SU-DHL-6 (cell line): ENCODE measurements around the gene DROSHA.

Experiments
- H2AFZ ChIP-seq: fragments of 200-600 bp; sonication (generic); 2 replicates; pipeline ENCODE4 v1.6.1; 2014; ENCODE audit warnings: low read depth, mild to moderate bottlenecking, moderate library complexity, mixed read lengths, antibody characterized with exemption, low read length; ENCODE audit not compliant: severe bottlenecking
- H3F3A ChIP-seq: fragments of 200-600 bp; shearing (Covaris generic); 2 replicates; pipeline ENCODE4 v1.6.0; 2016; ENCODE audit warnings: antibody characterized with exemption, mild to moderate bottlenecking; ENCODE audit not compliant: insufficient read depth
- H3K27ac ChIP-seq: fragments of 200-600 bp; sonication (generic); 2 replicates; pipeline ENCODE4 v1.5.1; 2016; ENCODE audit warnings: low read depth, mild to moderate bottlenecking, low read length, moderate library complexity, mixed read lengths
- H3K27me3 ChIP-seq: fragments of 200-600 bp; sonication (generic), shearing (Covaris generic); 2 replicates; pipeline ENCODE4 v1.6.0; 2014; ENCODE audit warnings: mild to moderate bottlenecking, low read length
- H3K36me3 ChIP-seq: fragments of 200-600 bp; sonication (generic); 2 replicates; pipeline ENCODE4 v1.6.1; 2014; ENCODE audit warnings: mild to moderate bottlenecking, low read length, mixed read lengths
- H3K4me2 ChIP-seq: fragments of 300-600, 200-600 bp; shearing (Covaris generic), sonication (generic); 2 replicates; pipeline ENCODE4 v1.6.0; 2014; ENCODE audit warnings: low read length, low read depth, mild to moderate bottlenecking; ENCODE audit not compliant: poor library complexity, severe bottlenecking
- H3K4me3 ChIP-seq: fragments of 200-600 bp; sonication (generic); 2 replicates; pipeline ENCODE4 v1.5.1; 2014; ENCODE audit warnings: antibody characterized with exemption, low read length, mild to moderate bottlenecking, mixed read lengths; ENCODE audit not compliant: insufficient read depth, poor library complexity, severe bottlenecking
- H3K79me2 ChIP-seq: fragments of 200-600 bp; sonication (generic); 2 replicates; pipeline ENCODE4 v1.6.1; 2014; ENCODE audit warnings: mild to moderate bottlenecking, low read length, moderate library complexity; ENCODE audit not compliant: insufficient read depth
- H3K9ac ChIP-seq: fragments of 200-600 bp; sonication (generic); 2 replicates; pipeline ENCODE4 v1.7.0; 2014; ENCODE audit warnings: mild to moderate bottlenecking, low read length
- H3K9me2 ChIP-seq: fragments of 200-600 bp; sonication (generic); replicated peaks from 2 replicates; pipeline ENCODE4 v1.6.1; 2014; ENCODE audit warnings: low read length; ENCODE audit not compliant: insufficient read depth
- H3K9me3 ChIP-seq: fragments of 200-600 bp; sonication (generic); 2 replicates; pipeline ENCODE4 v1.6.1; 2014; ENCODE audit warnings: low read length, mixed read lengths; ENCODE audit not compliant: insufficient read depth
- H4K20me1 ChIP-seq: fragments of 200-600 bp; sonication (generic); 2 replicates; pipeline ENCODE4 v1.6.1; 2014; ENCODE audit warnings: low read depth, mild to moderate bottlenecking, antibody characterized with exemption, low read length, moderate library complexity, mixed read lengths
- CTCF ChIP-seq: fragments of 200-600 bp; sonication (generic); IDR thresholded peaks from one replicate; pipeline ENCODE4 v1.5.1; 2017; ENCODE audit warnings: antibody characterized with exemption, mild to moderate bottlenecking, low read length, moderate library complexity; ENCODE audit not compliant: insufficient read depth, poor library complexity, severe bottlenecking
- EZH2phosphoT487 ChIP-seq: fragments of 200-600 bp; sonication (generic), shearing (Covaris generic); conservative IDR thresholded peaks from 2 replicates; pipeline ENCODE4 v1.6.1; 2018; ENCODE audit warnings: mild to moderate bottlenecking, antibody characterized with exemption, low read length, moderate library complexity, mixed read lengths

Gene DROSHA

GRCh38 chr5:31378838-31379237 is 153.1 kb downstream of the DROSHA start:
- no peak overlapping the region for H3K4me2 ChIP-seq
- TF ChIP-seq CTCF: no peak
- TF ChIP-seq EZH2phosphoT487: no peak
- no peaks in the 10 kb centered on the region for H3K79me2 ChIP-seq
- no peak overlapping the region for H3K27ac ChIP-seq
- H3K27me3 ChIP-seq: no peaks in the 10 kb centered on the region
- H3K36me3 ChIP-seq: no peaks in the 10 kb centered on the region
- no peak overlapping the region for H2AFZ ChIP-seq
- no peaks in the 10 kb centered on the region for H3F3A ChIP-seq
- H3K9ac ChIP-seq: no peak overlapping the region
- no peaks in the 10 kb centered on the region for H3K9me2 ChIP-seq
- H3K9me3 ChIP-seq: no peaks in the 10 kb centered on the region
- H3K4me3 ChIP-seq: no peak overlapping the region
- no peaks in the 10 kb centered on the region for H4K20me1 ChIP-seq

GRCh38 chr5:31378136-31378535 is 153.8 kb downstream of the DROSHA start:
- Histone ChIP-seq H3K9me3 (no peaks in the 10 kb centered on the region), H2AFZ (no peak overlapping the region), H3K27me3 (no peaks in the 10 kb centered on the region), H4K20me1 (no peaks in the 10 kb centered on the region), H3K4me3 (no peak overlapping the region), H3K27ac (no peak overlapping the region), H3K4me2 (no peak overlapping the region), H3K9ac (no peak overlapping the region), H3K36me3 (no peaks in the 10 kb centered on the region), H3K79me2 (no peaks in the 10 kb centered on the region), H3F3A (no peaks in the 10 kb centered on the region), H3K9me2 (no peaks in the 10 kb centered on the region)
- TF ChIP-seq EZH2phosphoT487 (no peak), CTCF (no peak)

- no peak overlapping the region for H2AFZ ChIP-seq
- H3F3A ChIP-seq: no peaks in the 10 kb centered on the region
- no peak overlapping the region for H3K4me2 ChIP-seq
- no peak overlapping the region for H3K4me3 ChIP-seq
- H3K9me3 ChIP-seq: no peaks in the 10 kb centered on the region
- H4K20me1 ChIP-seq: no peaks in the 10 kb centered on the region
- TF ChIP-seq CTCF (no peak), EZH2phosphoT487 (no peak)
- no peaks in the 10 kb centered on the region for H3K79me2 ChIP-seq
- no peak overlapping the region for H3K9ac ChIP-seq
- no peak overlapping the region for H3K27ac ChIP-seq
- no peaks in the 10 kb centered on the region for H3K9me2 ChIP-seq
- H3K27me3 ChIP-seq: no peaks in the 10 kb centered on the region
- no peaks in the 10 kb centered on the region for H3K36me3 ChIP-seq
Measured at GRCh38 chr5:31377274-31377946, 154.5 kb downstream of the DROSHA start.
